ENCODE results near the gene MAEA.
A peak's percentile ranks its signal among the peaks of the same experiment; 100 is the strongest.

The MAEA gene

GRCh38 chr4:1265351-1265750 is 24.3 kb upstream of the MAEA start:
- Histone ChIP-seq H3K9ac (no peak overlapping the region), H3K4me2 (no peak overlapping the region), H3K4me1 (peaks cover 13 to 23% (median 19%) of the 10 kb centered on the region in 10 experiments), H3K36me3 (peaks cover 0 to 19% (median 9%) of the 10 kb centered on the region in 11 experiments; a peak in 11 of 22 replicates), H3K9me3 (replicated peaks in 1 of 11) (peaks cover 10 to 50% (median 32%) of the 10 kb centered on the region in 11 experiments), H4K20me1 (no peaks in the 10 kb centered on the region; a peak in 1 of 22 replicates), H3K27me3 (no peaks in the 10 kb centered on the region), H3K27ac (no peak overlapping the region), H3K4me3 (no peak overlapping the region)
- no peak for TF ChIP-seq Cebpa-rat (IDR thresholded peaks at IDR 0.05)

- peak overlapping the region; percentile 36 to 64 (median 53); a peak in 20 of 22 replicates for H3K4me2 ChIP-seq
- peaks cover 5 to 10% (median 9%) of the 10 kb centered on the region in 10 experiments; a peak in 19 of 20 replicates for H3K4me1 ChIP-seq
- peak overlapping the region in 1 of 10 experiments; percentile 33; a peak in 1 of 20 replicates for H3K4me3 ChIP-seq
- H3K27me3 ChIP-seq, result no peaks in the 10 kb centered on the region
- H3K9me3 ChIP-seq (replicated peaks in 1 of 11), result peaks cover 14 to 60% (median 35%) of the 10 kb centered on the region in 11 experiments
- peaks cover 0 to 19% (median 9%) of the 10 kb centered on the region in 11 experiments; a peak in 11 of 22 replicates for H3K36me3 ChIP-seq
- no peaks in the 10 kb centered on the region; a peak in 1 of 22 replicates for H4K20me1 ChIP-seq
- TF ChIP-seq Cebpa-rat (IDR thresholded peaks at IDR 0.05), result no peak
- peak overlapping the region in 2 of 11 experiments; percentile 9 to 19; a peak in 1 of 22 replicates for H3K27ac ChIP-seq
- no peak overlapping the region for H3K9ac ChIP-seq
These were observed 22.6 kb upstream of the MAEA start for GRCh38 chr4:1266881-1267763.

GRCh38 chr4:1269209-1269608 is 20.5 kb upstream of the MAEA start:
- no peak overlapping the region for H3K4me2 ChIP-seq
- H3K4me1 ChIP-seq, result peaks cover 8 to 13% (median 9%) of the 10 kb centered on the region in 10 experiments; a peak in 19 of 20 replicates
- no peaks in the 10 kb centered on the region for H3K27me3 ChIP-seq
- H3K9me3 ChIP-seq (replicated peaks in 1 of 11), result peaks cover 14 to 57% (median 28%) of the 10 kb centered on the region in 11 experiments
- no peak for TF ChIP-seq Cebpa-rat (IDR thresholded peaks at IDR 0.05)
- no peak overlapping the region for H3K9ac ChIP-seq
- peaks cover 0 to 13% (median 9%) of the 10 kb centered on the region in 11 experiments; a peak in 11 of 22 replicates for H3K36me3 ChIP-seq
- no peak overlapping the region for H3K27ac ChIP-seq
- no peak overlapping the region for H3K4me3 ChIP-seq
- no peaks in the 10 kb centered on the region; a peak in 1 of 22 replicates for H4K20me1 ChIP-seq

GRCh38 chr4:1271686-1272085 is 18.0 kb upstream of the MAEA start:
- H3K27me3 ChIP-seq, result no peaks in the 10 kb centered on the region
- peaks cover 8 to 36% (median 15%) of the 10 kb centered on the region in 11 experiments; a peak in 19 of 22 replicates for H3K9me3 ChIP-seq (replicated peaks in 1 of 11)
- no peak overlapping the region for H3K4me2 ChIP-seq
- no peak overlapping the region for H3K27ac ChIP-seq
- H3K4me1 ChIP-seq, result peaks cover 8 to 37% (median 9%) of the 10 kb centered on the region in 10 experiments; a peak in 19 of 20 replicates
- TF ChIP-seq Cebpa-rat (IDR thresholded peaks at IDR 0.05), result no peak
- no peaks in the 10 kb centered on the region; a peak in 1 of 22 replicates for H3K36me3 ChIP-seq
- no peaks in the 10 kb centered on the region for H4K20me1 ChIP-seq
- no peak overlapping the region for H3K4me3 ChIP-seq
- no peak overlapping the region for H3K9ac ChIP-seq

- Histone ChIP-seq H3K27ac (peak overlapping the region in 2 of 11 experiments; percentile 38 to 40; a peak in 4 of 22 replicates), H3K36me3 (no peaks in the 10 kb centered on the region; a peak in 1 of 22 replicates), H3K4me2 (peak overlapping the region in 3 of 11 experiments; percentile 68 to 80 (median 78); a peak in 6 of 22 replicates), H3K27me3 (no peaks in the 10 kb centered on the region), H3K4me1 (peaks cover 0 to 34% (median 0%) of the 10 kb centered on the region in 10 experiments; a peak in 8 of 20 replicates), H4K20me1 (no peaks in the 10 kb centered on the region), H3K4me3 (no peak overlapping the region; a peak in 1 of 20 replicates), H3K9me3 (replicated peaks in 1 of 11) (peaks cover 0 to 24% (median 6%) of the 10 kb centered on the region in 11 experiments; a peak in 12 of 22 replicates), H3K9ac (peak overlapping the region in 1 of 11 experiments; percentile 47; a peak in 1 of 22 replicates)
- TF ChIP-seq Cebpa-rat (IDR thresholded peaks at IDR 0.05), result no peak
These were observed 14.8 kb upstream of the MAEA start for GRCh38 chr4:1274871-1275270.

GRCh38 chr4:1276984-1277383 is 12.7 kb upstream of the MAEA start:
- H3K4me1 ChIP-seq, result peaks cover 0 to 30% (median 0%) of the 10 kb centered on the region in 10 experiments; a peak in 6 of 20 replicates
- H3K9ac ChIP-seq, result no peak overlapping the region
- H4K20me1 ChIP-seq, result no peaks in the 10 kb centered on the region
- H3K4me2 ChIP-seq, result peak overlapping the region in 2 of 11 experiments; percentile 28 to 78; a peak in 3 of 22 replicates
- TF ChIP-seq Cebpa-rat (IDR thresholded peaks at IDR 0.05), result no peak
- H3K27ac ChIP-seq, result no peak overlapping the region
- peaks cover 0 to 6% (median 3%) of the 10 kb centered on the region in 11 experiments; a peak in 7 of 22 replicates for H3K9me3 ChIP-seq (replicated peaks in 1 of 11)
- no peaks in the 10 kb centered on the region for H3K36me3 ChIP-seq
- no peak overlapping the region for H3K4me3 ChIP-seq
- no peaks in the 10 kb centered on the region for H3K27me3 ChIP-seq

GRCh38 chr4:1277667-1278665 is 11.7 kb upstream of the MAEA start:
- no peak overlapping the region for H3K9ac ChIP-seq
- TF ChIP-seq Cebpa-rat (IDR thresholded peaks at IDR 0.05), result no peak
- H3K27me3 ChIP-seq, result no peaks in the 10 kb centered on the region
- peaks cover 0 to 3% (median 0%) of the 10 kb centered on the region in 11 experiments; a peak in 7 of 22 replicates for H3K9me3 ChIP-seq (replicated peaks in 1 of 11)
- peaks cover 0 to 30% (median 0%) of the 10 kb centered on the region in 10 experiments; a peak in 6 of 20 replicates for H3K4me1 ChIP-seq
- no peak overlapping the region for H3K27ac ChIP-seq
- H3K4me3 ChIP-seq, result no peak overlapping the region
- no peaks in the 10 kb centered on the region for H4K20me1 ChIP-seq
- H3K36me3 ChIP-seq, result no peaks in the 10 kb centered on the region
- no peak overlapping the region for H3K4me2 ChIP-seq

- H3K9ac ChIP-seq, result no peak overlapping the region
- no peaks in the 10 kb centered on the region for H3K27me3 ChIP-seq
- H3K4me1 ChIP-seq, result peaks cover 0 to 27% (median 0%) of the 10 kb centered on the region in 10 experiments; a peak in 6 of 20 replicates
- H3K9me3 ChIP-seq (replicated peaks in 1 of 11), result peaks cover 0 to 4% (median 0%) of the 10 kb centered on the region in 11 experiments; a peak in 1 of 22 replicates
- no peak overlapping the region for H3K4me3 ChIP-seq
- no peaks in the 10 kb centered on the region for H4K20me1 ChIP-seq
- H3K27ac ChIP-seq, result no peak overlapping the region
- no peaks in the 10 kb centered on the region for H3K36me3 ChIP-seq
- TF ChIP-seq Cebpa-rat (IDR thresholded peaks at IDR 0.05), result no peak
- H3K4me2 ChIP-seq, result no peak overlapping the region
These were observed 10.4 kb upstream of the MAEA start for GRCh38 chr4:1279253-1279652.
